Measurements from ENCODE around the gene CLASP1.
A peak's percentile ranks its signal among the peaks of the same experiment; 100 is the strongest.

DNA sequence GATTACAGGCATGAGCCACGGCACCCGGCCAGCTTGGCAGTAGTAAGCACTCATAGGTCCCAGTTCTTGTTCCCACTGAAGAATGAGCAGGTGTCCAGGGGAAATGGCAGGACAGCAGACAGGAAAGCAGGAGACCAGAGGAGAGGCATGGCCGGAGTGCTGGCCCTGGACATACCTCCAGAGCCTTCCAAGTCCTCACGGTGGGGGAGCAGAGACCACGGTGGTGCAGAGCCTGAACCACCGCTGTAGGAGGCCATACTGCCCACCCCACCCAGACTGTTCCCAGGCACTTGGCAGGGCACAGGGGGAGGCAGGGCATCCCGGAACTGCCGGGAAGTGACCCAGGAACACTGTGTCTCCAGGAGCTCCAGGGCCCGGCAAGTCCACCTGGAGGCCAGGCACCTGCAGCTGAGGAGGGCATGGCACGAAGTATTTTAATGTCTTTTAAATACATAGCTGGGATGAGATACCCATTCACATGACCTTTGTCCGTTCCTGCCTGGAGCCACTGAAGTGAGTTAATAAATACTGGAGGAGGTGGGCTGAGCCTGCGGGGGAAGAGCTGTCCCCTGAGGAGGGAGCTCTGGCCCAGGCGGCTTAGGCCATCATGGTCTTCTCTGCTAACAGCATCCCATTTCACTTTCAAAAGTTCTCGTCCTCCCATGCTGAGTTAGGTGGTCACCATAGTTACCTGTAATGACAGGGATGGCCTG, 314.5 kb downstream of the CLASP1 start:
- TF ChIP-seq, protein P1, sequence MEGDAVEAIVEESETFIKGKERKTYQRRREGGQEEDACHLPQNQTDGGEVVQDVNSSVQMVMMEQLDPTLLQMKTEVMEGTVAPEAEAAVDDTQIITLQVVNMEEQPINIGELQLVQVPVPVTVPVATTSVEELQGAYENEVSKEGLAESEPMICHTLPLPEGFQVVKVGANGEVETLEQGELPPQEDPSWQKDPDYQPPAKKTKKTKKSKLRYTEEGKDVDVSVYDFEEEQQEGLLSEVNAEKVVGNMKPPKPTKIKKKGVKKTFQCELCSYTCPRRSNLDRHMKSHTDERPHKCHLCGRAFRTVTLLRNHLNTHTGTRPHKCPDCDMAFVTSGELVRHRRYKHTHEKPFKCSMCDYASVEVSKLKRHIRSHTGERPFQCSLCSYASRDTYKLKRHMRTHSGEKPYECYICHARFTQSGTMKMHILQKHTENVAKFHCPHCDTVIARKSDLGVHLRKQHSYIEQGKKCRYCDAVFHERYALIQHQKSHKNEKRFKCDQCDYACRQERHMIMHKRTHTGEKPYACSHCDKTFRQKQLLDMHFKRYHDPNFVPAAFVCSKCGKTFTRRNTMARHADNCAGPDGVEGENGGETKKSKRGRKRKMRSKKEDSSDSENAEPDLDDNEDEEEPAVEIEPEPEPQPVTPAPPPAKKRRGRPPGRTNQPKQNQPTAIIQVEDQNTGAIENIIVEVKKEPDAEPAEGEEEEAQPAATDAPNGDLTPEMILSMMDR (conservative IDR thresholded peaks at IDR 0.05; ENCODE audit: low read depth in 2 of 2), result peak in 1 of 2 experiments; percentile 11; a peak in 1 of 4 replicates
- TF ChIP-seq POLR2AphosphoS5 (IDR thresholded peaks at IDR 0.05; ENCODE audit: low read depth), result no peak
- TF ChIP-seq, protein P2, sequence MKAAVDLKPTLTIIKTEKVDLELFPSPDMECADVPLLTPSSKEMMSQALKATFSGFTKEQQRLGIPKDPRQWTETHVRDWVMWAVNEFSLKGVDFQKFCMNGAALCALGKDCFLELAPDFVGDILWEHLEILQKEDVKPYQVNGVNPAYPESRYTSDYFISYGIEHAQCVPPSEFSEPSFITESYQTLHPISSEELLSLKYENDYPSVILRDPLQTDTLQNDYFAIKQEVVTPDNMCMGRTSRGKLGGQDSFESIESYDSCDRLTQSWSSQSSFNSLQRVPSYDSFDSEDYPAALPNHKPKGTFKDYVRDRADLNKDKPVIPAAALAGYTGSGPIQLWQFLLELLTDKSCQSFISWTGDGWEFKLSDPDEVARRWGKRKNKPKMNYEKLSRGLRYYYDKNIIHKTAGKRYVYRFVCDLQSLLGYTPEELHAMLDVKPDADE (IDR thresholded peaks at IDR 0.05), result no peak
- no peak for TF ChIP-seq EZH2phosphoT487 (IDR thresholded peaks at IDR 0.05; ENCODE audit: unreplicated experiment)
- TF ChIP-seq, protein P3, sequence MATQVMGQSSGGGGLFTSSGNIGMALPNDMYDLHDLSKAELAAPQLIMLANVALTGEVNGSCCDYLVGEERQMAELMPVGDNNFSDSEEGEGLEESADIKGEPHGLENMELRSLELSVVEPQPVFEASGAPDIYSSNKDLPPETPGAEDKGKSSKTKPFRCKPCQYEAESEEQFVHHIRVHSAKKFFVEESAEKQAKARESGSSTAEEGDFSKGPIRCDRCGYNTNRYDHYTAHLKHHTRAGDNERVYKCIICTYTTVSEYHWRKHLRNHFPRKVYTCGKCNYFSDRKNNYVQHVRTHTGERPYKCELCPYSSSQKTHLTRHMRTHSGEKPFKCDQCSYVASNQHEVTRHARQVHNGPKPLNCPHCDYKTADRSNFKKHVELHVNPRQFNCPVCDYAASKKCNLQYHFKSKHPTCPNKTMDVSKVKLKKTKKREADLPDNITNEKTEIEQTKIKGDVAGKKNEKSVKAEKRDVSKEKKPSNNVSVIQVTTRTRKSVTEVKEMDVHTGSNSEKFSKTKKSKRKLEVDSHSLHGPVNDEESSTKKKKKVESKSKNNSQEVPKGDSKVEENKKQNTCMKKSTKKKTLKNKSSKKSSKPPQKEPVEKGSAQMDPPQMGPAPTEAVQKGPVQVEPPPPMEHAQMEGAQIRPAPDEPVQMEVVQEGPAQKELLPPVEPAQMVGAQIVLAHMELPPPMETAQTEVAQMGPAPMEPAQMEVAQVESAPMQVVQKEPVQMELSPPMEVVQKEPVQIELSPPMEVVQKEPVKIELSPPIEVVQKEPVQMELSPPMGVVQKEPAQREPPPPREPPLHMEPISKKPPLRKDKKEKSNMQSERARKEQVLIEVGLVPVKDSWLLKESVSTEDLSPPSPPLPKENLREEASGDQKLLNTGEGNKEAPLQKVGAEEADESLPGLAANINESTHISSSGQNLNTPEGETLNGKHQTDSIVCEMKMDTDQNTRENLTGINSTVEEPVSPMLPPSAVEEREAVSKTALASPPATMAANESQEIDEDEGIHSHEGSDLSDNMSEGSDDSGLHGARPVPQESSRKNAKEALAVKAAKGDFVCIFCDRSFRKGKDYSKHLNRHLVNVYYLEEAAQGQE (IDR thresholded peaks at IDR 0.05; ENCODE audit: unreplicated experiment), result no peak
- TF ChIP-seq STAT1 (IDR thresholded peaks at IDR 0.05; ENCODE audit: unreplicated experiment), result no peak
- TF ChIP-seq EZH2 (IDR thresholded peaks at IDR 0.05; ENCODE audit: low read depth, unreplicated experiment), result no peak
- TF ChIP-seq NANOG (IDR thresholded peaks at IDR 0.05; ENCODE audit: borderline replicate concordance), result no peak
- TF ChIP-seq CREB1 (CRISPR knock-in tag; IDR thresholded peaks at IDR 0.05; ENCODE audit: low read depth), result no peak
- no peak for TF ChIP-seq JUNB (IDR thresholded peaks at IDR 0.05; ENCODE audit: unreplicated experiment)
